ENCODE results near the gene FLOT1. TPM values are rescaled to one million over a fixed set of nuclear protein-coding genes. Genes with fewer than 3 reads are reported as not detected.

The FLOT1 gene
- total and polyA plus RNA-seq, 2 donors (not counting 1 experiment from before 2014, with no cell fraction given): 71.2 to 79.4 TPM

GRCh38 chr6:30719356-30719755, 23.1 kb downstream of the FLOT1 start:
- no peaks in the 10 kb centered on the region for H3K9me3 Mint-ChIP-seq (ENCODE audit: insufficient read depth)
- Histone ChIP-seq H3K4me2 (replicated peaks; ENCODE audit: low read depth, low read length, poor library complexity, severe bottlenecking) (peak overlapping the region; percentile 83), H3K27me3 (replicated peaks in 1 of 4; ENCODE audit: control extremely low read depth in 1 of 4, control insufficient read depth in 3 of 4, insufficient read depth in 4 of 4, low read length in 3 of 4) (no peaks in the 10 kb centered on the region), H3K9me3 (ENCODE audit: control extremely low read depth in 1 of 3, control insufficient read depth in 2 of 3, insufficient read depth in 1 of 3, low read length in 2 of 3) (no peaks in the 10 kb centered on the region), H3K4me3 (ENCODE audit: control extremely low read depth in 1 of 5, extremely low read depth in 1 of 5, insufficient read depth in 1 of 5, low read depth in 2 of 5, low read length in 4 of 5) (peak overlapping the region in 4 of 5 experiments; percentile 22 to 93 (median 92)), H3K9ac (ENCODE audit: low read length) (peak overlapping the region; percentile 78), H3K79me2 (ENCODE audit: control insufficient read depth, insufficient read depth, low read length) (peaks cover 60% of the 10 kb centered on the region), H4K20me1 (ENCODE audit: control insufficient read depth, insufficient read depth, low read length, poor library complexity, severe bottlenecking) (peaks cover 28% of the 10 kb centered on the region), H3K27ac (ENCODE audit: low read length in 2 of 2) (peak overlapping the region; percentile 28 to 40), H2AFZ (ENCODE audit: insufficient read depth, low read depth, low read length, poor library complexity, severe bottlenecking) (peak overlapping the region; percentile 68), H3K4me1 (ENCODE audit: control insufficient read depth in 2 of 2, insufficient read depth in 2 of 2, low read length in 2 of 2) (peaks cover 26 to 42% of the 10 kb centered on the region in 2 donors), H3K36me3 (replicated peaks in 1 of 2; ENCODE audit: control extremely low read depth in 1 of 2, control insufficient read depth in 1 of 2, extremely low read depth in 1 of 2, insufficient read depth in 2 of 2, low read length in 1 of 2) (peaks cover 2 to 21% of the 10 kb centered on the region in 2 experiments)
- no peak for DNase-seq
- POLR2A ChIA-PET: interaction anchor here (0.5 to 9.8 kb wide), 7 partner anchors 32 to 177 kb away, joined by 3 to 216 read pairs (median 4); partner anchors contain the start of genes PPP1R10 and PPP1R18
- peak overlapping the region; percentile 90 for H3K27ac Mint-ChIP-seq
- CTCF ChIA-PET: interaction anchor here (1.9 to 22.5 kb wide), 4 partner anchors 11 to 177 kb away, joined by 10 to 963 read pairs (median 82); partner anchors contain the start of genes DHX16 and NRM
- peak overlapping the region; percentile 90 for H3K4me3 Mint-ChIP-seq
- intact Hi-C loops (cut with micrococcal nuclease): no loop called here
- WGBS (ENCODE audit: insufficient coverage): 2% methylated on average over 6 of the region's 8 CpGs
- ATAC-seq (ENCODE audit: low read depth): no peak
- TF ChIP-seq, protein P1, sequence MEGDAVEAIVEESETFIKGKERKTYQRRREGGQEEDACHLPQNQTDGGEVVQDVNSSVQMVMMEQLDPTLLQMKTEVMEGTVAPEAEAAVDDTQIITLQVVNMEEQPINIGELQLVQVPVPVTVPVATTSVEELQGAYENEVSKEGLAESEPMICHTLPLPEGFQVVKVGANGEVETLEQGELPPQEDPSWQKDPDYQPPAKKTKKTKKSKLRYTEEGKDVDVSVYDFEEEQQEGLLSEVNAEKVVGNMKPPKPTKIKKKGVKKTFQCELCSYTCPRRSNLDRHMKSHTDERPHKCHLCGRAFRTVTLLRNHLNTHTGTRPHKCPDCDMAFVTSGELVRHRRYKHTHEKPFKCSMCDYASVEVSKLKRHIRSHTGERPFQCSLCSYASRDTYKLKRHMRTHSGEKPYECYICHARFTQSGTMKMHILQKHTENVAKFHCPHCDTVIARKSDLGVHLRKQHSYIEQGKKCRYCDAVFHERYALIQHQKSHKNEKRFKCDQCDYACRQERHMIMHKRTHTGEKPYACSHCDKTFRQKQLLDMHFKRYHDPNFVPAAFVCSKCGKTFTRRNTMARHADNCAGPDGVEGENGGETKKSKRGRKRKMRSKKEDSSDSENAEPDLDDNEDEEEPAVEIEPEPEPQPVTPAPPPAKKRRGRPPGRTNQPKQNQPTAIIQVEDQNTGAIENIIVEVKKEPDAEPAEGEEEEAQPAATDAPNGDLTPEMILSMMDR (IDR thresholded peaks at IDR 0.05): no peak
- no peak for TF ChIP-seq EZH2 (IDR thresholded peaks at IDR 0.05; ENCODE audit: borderline replicate concordance, insufficient read depth, low read depth, low read length, poor library complexity, severe bottlenecking)
- no peaks in the 10 kb centered on the region for H3K27me3 Mint-ChIP-seq
- peaks cover 54% of the 10 kb centered on the region for H3K4me1 Mint-ChIP-seq

All from B cell (primary cell).